NCI-H1694 treated with DMSO at 0.1 percent for 48 hours (cell line): ENCODE results near the gene ZHX3.
"Not testable (repeated sequence)": the region's sequence is repeated elsewhere in the genome, so short reads cannot be mapped to it uniquely, and the experiment has no call there.

Source experiments
- DNase-seq: peaks from one replicate; lab custom pipeline; 2025; lab: John Stamatoyannopoulos, UW

Gene ZHX3

GRCh38 chr20:41258474-41258873, 59.1 kb downstream of the ZHX3 start:
- DNase-seq, result no peak

DNA sequence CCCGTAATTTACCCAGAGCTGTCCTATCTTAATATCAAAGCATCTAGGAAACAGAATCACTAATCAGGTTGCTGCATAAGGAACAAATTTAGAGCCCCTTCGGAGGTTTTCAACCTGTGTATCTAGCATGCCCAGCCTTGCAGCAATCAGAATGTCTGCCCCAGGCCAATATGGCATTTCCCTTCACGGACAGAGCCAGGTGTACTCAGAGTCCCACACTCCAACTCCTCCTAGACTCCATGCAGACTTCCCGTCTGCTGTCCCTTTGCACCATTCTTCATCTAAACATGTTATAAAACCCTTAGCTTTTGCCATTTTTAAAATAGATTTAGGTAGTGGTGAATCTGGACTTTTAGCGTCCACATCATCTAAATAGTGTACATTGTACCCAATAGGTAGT, 61.0 kb downstream of the ZHX3 start:
- no peak for DNase-seq

DNA sequence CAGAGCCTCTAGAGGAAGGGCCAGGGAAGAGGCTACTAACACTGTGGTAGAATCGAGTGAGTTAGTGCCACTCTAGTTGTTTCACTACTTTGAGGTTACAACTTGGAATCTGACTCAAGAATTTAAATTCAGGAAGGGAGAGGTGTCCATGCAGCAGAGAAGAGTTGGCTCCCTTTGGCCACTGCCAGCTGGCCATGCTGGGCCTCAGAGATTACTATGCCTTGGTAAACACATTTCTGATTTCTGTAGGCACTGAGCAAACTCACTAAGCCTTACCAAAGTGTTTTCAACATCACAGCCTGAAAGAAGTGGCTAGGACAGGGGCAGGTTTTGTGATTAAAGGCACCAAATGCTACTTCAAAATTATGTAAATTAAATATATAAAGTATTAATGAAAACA, 61.9 kb downstream of the ZHX3 start:
- DNase-seq, result no peak

- DNase-seq, result no peak
Observed at GRCh38 chr20:41249411-41250281, 67.9 kb downstream of the ZHX3 start.

GRCh38 chr20:41248368-41249024, 69.0 kb downstream of the ZHX3 start:
- no peak for DNase-seq

- DNase-seq, result no peak
Observed at GRCh38 chr20:41247523-41248367, 69.8 kb downstream of the ZHX3 start.

DNA sequence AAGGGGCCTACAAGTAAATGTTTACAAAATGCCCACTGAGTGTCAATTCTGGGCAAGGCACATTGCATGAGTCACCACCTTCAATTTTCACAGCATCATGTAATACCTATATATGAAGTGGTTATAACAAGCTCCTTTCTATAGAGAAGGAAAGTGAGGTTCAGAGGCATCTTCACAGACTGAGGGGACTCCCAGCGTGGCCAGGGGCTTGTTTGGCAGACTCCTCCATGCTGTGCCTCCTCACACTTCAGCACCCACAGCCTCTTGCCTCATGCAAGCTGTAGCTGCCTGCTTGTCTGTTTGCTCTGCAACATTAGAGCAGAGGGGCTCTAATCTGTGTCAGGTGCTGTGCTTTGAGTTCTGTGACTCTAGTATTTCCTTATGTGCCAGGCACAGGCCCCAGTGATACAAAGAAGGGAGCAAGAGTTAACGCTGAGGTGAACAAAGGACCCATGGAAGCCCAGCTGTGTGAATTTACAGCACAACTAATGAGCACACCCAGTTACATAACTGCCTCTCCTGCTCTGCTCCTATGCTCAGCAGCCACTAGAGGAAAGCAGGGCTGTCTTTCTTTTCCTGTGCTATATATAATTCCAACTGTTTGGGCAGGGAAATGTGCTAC, 72.3 kb downstream of the ZHX3 start:
- DNase-seq, result no peak

DNA sequence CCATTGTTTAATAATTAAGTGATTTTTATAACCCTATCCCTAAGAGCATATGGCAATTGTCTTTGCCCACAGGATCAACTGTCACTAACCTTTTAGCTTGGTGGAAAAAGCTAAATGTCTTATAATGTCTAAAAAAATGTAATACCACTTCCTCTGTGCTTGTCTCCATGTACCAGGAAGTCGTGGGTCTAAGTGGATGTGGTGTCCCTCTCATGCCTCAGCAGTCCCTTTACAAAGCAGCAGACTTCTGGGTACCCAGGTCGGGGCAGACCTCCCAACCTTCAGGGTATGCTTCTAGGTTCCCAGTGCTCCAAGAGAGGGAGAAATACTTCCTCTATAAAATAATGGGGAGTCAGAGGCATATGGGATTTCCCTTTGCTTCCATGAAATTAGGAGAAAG, 74.7 kb downstream of the ZHX3 start:
- DNase-seq, result no peak

GRCh38 chr20:41242352-41242751, 75.2 kb downstream of the ZHX3 start:
- no peak for DNase-seq

- not testable (repeated sequence) for DNase-seq
Observed at GRCh38 chr20:41237233-41237632, 80.3 kb downstream of the ZHX3 start.

GRCh38 chr20:41236818-41237217, 80.7 kb downstream of the ZHX3 start:
- DNase-seq, result not testable (repeated sequence)

DNA sequence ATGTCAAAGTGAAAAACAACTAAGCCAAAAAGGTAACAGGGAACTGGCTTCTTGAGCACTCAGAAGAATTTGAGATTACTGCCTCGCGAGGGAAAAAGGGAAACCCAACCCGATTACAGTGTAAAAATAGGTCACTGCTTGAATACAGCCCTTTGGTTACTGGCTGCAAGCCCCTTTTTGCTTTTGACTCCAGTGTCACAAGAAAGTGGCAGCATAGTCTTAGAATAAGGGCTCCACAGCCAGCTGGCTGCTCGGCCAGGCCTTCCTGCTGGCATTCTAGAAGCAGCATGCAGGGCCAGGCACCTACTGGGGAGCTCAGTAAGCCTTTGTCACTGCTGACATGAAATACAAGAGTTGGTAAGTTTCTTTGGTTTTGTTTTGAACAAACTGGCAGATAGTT, 83.0 kb downstream of the ZHX3 start:
- DNase-seq, result no peak

- DNase-seq, result no peak
Observed at GRCh38 chr20:41234041-41234440, 83.5 kb downstream of the ZHX3 start.

- no peak for DNase-seq
Observed at GRCh38 chr20:41232973-41233926, 84.3 kb downstream of the ZHX3 start.

- DNase-seq, result no peak
Observed at GRCh38 chr20:41231136-41231535, 86.4 kb downstream of the ZHX3 start.

DNA sequence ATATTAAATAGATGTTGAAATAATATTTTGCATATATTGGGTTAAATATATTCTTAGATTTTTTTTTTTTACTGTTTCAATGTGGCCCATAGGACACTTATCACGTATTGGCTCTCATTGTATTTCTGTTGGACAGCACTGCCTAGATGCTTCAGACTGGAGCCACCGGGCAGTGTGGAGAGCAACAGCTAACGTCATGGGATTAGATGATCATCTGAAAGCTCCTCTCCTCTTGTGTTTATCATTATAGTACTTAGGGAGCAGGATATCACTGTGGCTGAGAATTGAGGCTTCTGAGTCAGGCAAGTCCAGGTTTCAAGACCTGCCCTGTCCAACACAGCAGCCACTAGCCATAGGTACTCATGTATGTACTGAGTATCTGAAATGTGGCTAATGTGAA, 87.4 kb downstream of the ZHX3 start:
- no peak for DNase-seq

DNA sequence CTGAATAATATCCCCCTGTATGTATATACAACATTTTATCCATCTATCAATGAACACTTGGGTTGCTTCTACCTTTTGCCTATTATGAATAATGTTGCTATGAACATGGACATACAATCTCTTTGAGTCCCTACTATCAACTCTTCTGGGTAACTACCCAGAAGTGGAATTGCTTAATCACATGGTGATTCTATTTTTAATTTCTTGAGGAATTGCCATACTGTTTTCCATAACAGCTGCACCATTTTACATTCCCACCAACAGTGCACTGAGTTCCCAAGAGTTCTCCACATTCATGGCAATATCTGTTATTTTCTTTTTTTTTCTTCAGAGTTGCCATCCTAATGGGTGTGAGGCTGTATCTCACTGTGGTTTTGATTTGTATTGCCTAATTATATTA, 88.3 kb downstream of the ZHX3 start:
- DNase-seq, result no peak

DNA sequence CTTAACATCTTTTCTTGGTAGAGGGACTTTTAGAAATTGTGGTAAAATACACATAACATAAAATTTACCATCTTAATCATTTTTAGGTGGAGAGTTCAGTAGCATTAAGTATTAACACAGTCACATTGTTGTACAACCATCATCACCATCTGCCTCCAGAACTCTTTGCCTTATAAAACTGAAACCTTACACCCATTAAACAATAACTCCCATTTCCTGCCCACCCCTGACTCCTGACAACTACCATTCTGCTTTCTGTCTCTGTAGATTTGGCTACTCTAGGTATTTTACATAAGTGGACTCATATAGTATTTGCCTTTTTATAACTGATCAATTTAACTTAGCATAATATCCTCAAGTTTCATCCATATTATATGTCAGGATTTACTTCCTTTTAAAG, 88.7 kb downstream of the ZHX3 start:
- DNase-seq, result no peak

DNA sequence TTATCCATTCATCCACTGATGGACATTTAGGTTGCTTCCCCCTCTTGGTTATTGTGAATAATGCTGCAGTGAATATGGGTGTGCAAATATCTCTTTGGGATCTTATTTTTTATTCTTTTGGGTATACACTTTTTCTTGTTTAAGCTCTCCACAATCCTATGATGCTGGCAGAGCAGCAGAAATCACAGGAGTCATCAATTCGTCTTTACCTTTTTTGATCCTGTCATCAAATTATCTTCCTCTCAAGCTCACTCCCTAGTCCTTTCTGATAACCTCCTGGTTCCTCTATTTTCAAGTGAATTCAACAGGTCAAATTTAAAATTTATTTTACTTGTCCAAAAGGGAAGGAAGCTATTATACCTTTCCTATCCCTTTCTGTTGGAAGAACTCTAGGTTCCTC, 91.1 kb downstream of the ZHX3 start:
- no peak for DNase-seq

- no peak for DNase-seq
Observed at GRCh38 chr20:41225091-41225490, 92.4 kb downstream of the ZHX3 start.

- no peak for DNase-seq
Observed at GRCh38 chr20:41224281-41224680, 93.2 kb downstream of the ZHX3 start.
